NCI-H1092 (cell line): ENCODE results near the gene SIMC1.
"Not testable (repeated sequence)": the region's sequence is repeated elsewhere in the genome, so short reads cannot be mapped to it uniquely, and the experiment has no call there.

Experiments used
- DNase-seq: peaks from one replicate; lab custom pipeline; 2025; lab: John Stamatoyannopoulos, UW

SIMC1 gene

DNA sequence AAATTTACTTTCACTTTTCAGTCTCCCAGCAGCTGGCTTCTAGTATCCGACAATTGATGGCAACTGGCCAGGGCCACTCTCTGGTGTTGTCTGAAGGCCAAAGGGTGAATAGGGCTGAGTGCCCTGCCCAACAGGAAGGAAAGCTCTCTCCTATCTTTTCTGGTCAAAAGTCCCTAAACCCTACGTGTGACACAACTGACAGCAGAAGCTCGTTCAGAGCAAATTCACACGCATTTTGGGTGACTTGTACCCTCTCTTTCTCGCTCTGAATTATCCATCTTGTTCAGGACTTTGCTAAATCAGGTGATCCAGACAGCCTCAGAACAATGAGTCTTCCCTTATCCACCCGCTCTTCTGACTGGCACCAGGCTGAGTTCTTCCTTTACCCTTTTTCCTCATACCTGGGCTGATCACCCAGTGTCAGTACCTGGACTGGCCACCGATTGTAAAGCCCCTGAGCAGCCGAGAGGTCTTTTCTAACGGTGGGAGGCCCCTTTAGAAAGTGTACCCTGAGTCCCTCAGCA lies 21.8 kb upstream of the SIMC1 start:
- DNase-seq = not testable (repeated sequence)

DNA sequence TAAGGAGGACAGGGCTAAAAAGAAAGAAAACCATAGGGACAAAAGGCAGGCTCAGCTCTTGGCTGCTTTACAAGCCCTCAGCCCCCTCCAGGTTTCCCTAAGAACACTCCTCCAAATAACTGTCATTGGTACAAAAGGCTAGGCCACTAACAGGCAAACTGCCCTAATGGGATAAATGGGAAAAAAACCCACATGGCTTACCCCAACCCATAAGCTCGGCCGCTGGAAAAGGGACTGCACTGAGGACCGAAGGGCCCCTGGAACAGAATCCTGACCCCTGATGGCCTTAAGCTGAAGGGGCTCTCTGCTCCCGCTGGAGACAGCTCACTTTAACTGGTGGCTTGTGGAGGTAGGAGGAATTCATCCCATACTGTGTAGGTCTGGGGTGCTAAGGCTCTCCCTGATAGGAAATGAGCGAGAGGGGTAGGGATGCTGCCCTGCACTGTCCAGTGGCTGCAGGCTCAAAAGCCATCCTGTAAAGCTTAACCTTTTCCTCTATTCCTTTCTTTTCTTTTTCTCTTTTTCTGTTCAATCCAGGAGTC lies 21.0 kb upstream of the SIMC1 start:
- not testable (repeated sequence) for DNase-seq

DNA sequence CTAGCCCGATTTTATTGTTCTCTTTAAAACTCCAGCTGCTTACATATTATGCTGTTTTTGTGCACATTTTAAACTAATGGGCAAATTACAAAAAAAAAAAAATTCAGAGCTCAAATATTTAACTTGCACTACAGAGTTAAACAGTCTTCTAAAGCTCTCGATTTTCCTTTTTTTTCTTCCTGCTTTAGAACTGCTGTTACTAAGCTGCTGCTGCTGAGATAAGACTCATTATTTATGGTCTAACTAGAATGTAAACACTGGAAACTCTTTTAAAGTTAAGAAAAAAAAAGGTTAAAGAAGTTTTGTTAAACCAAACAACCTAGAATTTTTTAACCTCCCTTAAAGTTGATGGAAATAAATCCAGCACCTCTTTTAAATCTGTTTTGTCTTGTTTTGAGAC lies 20.5 kb upstream of the SIMC1 start:
- not testable (repeated sequence) for DNase-seq

DNA sequence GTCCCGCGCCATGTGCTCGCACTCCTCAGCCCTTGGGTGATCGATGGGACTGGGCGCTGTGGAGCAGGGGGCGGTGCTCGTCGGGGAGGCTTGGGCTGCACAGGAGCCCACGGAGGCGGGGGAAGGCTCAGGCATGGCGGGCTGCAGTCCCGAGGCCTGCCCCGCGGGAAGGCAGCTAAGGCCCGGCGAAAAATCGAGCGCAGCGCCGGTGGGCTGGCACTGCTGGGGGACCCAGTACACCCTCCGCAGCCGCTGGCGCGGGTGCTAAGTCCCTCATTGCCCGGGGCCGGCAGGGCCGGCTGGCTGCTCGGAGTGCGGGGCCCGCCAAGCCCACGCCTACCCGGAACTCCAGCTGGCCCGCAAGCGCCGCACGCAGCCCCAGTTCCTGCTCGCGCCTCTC lies 16.2 kb upstream of the SIMC1 start:
- not testable (repeated sequence) for DNase-seq

DNA sequence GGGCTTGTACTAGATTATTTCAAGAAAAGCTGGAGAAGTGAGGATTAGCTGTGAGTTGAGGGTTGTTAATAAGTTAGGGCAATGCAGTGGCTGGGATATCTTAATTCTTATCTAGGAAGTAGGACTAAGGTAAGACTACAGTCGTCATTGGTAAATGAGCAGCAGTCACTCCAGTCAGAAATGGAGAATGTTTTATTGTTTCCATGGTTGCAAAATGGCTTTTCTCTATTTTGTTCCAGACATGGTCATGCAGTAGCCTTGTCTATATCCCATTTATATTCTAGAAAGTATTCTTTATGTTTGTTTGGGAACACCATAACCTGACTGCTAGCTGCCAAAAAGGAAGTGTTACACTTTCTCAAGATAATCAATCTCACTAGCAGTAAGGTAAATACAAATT lies 9.9 kb upstream of the SIMC1 start:
- not testable (repeated sequence) for DNase-seq

DNA sequence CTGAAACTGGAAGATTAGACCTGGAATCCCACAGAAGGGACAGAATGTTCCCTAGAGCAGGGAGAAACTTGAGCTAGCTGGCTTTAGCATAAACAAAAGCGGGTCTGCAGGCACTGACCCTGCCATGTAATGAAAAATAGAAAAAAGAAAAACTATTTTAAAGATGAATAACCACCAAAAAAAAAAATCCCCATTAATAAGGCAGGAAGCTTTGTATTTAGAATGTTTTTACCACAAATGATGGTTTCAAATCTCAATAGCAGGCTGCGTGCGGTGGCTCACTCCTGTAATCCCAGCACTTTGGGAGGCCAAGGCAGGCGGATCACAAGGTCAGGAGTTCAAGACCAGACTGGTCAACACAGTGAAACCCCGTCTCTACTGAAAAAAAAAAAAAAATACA lies 5.0 kb upstream of the SIMC1 start:
- DNase-seq = not testable (repeated sequence)

DNA sequence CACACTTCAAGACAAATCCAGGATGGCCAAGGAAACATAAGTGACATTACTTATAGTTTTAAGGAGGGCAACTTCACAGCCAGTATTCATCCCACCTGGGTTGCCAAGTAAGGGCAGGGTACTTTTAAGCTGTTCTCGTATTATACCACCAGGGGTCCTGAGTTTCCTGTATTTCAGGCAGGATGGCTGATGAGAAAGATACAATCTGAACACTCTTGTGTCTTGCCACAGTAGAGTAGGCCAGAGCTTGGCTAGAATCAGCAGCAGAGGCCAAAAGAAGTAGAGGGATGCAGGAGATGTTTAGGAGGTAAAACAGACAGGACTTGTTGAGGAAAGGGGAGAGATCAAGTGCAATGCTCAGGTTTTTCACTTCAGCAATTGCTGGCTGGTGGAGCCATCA lies 3.1 kb upstream of the SIMC1 start:
- DNase-seq = peak; percentile 8

DNA sequence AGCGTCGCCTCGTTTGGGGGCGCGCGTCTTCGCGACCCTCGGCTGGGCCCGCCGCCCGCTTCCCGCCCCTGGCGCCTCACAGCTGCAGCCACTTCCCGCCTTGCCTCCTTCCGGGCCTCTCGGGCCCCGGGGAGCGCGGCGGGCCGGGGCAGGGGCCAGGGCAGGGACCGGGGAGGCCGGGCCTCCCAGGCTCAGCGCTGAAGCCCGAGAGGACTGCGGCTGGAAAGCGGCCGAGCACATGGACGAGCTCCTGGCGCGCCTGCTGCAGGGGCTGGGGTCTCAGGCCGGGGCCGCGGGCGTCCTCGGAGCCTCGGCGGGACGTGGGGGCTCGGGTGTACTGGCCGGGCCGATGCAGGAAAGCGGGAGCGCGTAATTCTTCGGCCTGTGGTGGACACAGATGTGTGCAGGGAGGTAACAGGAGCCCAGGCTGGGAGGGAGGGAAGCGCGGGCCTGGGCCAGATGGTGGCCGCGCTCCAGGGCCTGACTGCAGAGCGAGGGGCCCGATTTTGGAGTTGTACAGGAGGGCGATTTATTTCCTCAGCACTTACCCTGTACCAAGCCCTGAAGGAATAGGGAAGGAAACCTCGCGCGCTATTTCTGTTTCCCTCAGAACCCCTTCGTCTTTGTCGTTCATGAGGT lies 540 bp downstream of the SIMC1 start:
- DNase-seq = not testable (repeated sequence)

DNA sequence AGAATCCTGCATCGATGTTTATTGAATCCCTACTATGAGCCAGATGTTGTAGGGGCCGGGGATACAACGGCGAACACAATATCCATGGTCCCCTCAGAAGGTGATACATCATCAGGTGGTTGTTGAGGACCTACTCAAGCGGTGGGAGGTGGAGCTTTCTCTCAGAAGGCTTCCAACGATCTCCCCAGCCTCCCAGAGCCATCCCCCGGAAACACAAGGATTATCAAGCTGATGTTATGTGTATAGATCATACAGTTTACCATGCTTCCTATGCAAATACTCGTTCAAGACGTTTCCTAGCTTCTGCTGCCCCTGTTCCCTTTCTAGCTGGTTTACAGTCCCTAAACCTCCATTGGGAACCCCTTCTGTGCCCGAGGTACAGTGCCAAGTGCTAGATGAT lies 1.1 kb downstream of the SIMC1 start:
- DNase-seq = not testable (repeated sequence)

DNA sequence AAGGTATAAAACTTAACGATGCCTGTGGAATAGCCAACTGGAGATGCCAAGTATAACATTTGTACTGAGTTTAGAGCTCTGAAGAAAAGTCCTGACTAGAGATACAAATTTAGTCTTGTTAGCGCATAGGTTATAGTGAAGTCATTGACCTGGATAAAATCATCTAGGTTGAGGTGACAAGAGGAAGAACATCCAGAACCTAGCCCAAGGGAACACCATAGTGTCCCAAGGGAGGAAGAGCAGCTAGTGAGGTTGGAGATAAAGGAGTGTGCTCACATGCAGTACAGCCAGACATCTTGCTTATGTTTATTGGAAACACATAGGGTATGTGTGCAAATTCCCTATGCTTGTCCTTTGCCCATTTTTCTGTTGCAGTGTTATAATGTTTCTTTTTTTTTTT lies 6.1 kb downstream of the SIMC1 start:
- DNase-seq = not testable (repeated sequence)

DNA sequence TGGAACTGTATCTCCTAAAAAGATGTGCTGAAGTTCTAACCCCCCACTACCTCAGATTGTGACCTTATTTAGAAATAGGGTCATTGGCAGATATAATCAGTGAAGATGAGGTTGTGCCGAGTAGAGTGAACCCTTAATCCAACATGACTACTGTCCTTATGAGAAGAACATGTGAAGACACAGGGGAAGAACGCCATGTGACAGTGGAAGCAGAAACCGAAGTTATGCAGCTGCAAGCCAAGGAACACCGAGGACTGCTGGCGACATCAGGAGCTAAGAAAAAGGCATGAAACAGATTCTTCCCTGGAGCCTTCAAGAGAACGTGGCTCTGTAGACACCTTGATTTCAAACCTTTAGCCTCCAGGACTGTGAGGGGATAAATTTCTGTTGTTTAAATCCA lies 6.8 kb downstream of the SIMC1 start:
- DNase-seq = not testable (repeated sequence)

DNA sequence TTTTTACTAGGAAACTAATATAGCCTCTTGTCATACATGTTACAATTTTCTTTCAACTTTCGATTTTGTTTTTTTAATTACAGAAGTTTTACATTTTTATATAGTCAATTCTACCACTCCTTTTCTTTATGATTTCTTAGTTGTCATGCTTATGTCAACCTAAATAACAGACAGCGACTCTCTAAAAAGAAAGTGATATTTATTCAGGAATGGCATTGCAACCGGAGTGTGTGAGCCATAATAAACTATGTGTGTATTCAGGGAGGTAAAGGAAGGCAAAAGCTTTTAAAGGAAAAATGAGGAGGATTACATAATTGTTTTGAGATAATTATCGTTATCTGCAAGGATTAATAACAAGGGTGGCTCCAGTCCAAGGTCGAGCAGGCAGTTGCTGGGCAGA lies 7.3 kb downstream of the SIMC1 start:
- not testable (repeated sequence) for DNase-seq

DNA sequence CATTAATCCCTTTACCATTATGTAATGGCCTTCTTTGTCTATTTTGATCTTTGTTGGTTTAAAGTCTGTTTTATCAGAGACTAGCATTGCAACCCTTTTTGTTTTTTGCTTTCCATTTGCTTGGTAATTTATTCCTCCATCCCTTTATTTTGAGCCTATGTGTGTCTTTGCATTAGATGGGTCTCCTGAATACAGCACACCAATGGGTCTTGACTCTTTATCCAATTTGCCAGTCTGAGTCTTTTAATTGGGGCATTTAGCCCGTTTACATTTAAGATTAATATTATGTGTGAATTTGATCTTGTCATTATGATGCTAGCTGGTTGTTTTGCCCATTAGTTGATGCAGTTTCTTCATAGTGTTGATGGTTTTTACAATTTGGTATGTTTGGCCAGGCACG lies 12.5 kb downstream of the SIMC1 start:
- DNase-seq = not testable (repeated sequence)

DNA sequence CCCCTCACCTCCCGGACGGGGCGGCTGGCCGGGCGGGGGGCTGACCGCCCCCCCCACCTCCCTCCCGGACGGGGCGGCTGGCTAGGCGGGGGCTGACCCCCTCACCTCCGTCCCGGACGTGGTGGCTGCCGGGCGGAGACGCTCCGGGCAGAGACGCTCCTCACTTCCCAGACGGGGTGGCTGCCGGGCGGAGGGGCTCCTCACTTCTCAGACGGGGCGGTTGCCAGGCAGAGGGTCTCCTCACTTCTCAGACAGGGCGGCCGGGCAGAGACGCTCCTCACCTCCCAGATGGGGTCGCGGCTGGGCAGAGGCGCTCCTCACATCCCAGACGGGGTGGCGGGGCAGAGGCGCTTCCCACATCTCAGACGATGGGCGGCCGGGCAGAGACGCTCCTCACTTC lies 13.9 kb downstream of the SIMC1 start:
- not testable (repeated sequence) for DNase-seq

DNA sequence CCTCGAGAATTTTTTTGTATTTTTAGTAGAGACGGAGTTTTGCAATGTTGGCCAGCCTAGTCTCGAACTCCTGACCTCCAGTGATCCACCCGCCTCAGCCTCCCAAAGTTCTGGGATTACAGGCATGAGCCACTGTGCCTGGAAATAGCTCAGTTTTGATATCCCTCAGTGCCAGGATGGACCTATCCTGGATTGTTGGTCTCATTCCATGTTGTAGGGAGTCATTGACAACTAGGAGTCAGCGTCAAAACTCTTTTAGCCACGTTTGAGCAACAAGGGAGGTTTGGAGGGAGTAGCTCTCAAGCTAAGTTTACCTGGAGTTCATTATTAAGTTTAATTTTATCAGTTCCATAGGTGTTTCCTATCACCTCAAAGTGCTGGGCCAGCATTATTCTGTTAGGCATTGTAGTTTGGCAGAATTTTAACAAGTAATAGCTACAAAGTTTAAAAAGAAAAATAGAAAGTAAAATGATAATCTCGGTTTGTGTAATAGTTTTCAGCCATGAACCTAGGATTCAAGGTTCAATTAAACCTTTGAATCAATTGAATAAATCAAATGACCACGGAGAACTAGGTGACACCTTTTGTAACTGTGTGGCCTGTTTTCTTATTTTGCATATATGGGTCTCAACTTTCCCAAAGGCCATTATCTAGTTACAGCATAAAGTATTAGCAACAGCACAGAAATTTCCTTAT lies 15.3 kb downstream of the SIMC1 start:
- DNase-seq = not testable (repeated sequence)

DNA sequence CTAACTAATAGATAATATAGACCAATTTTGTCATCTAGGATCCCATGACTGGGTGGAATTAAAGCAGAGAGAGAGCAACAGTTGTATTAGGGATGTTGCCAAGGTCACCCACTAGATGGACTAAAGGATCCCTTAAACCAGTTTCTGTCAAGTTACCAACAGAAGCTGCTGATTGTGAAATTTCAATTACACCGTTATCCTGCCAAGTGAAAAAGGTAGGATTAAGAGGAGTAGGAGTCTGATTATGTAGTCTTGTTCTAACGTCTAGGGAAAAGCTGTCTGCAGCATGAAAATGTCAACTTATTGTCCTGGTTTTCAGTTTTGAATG lies 15.8 kb downstream of the SIMC1 start:
- DNase-seq = not testable (repeated sequence)

DNA sequence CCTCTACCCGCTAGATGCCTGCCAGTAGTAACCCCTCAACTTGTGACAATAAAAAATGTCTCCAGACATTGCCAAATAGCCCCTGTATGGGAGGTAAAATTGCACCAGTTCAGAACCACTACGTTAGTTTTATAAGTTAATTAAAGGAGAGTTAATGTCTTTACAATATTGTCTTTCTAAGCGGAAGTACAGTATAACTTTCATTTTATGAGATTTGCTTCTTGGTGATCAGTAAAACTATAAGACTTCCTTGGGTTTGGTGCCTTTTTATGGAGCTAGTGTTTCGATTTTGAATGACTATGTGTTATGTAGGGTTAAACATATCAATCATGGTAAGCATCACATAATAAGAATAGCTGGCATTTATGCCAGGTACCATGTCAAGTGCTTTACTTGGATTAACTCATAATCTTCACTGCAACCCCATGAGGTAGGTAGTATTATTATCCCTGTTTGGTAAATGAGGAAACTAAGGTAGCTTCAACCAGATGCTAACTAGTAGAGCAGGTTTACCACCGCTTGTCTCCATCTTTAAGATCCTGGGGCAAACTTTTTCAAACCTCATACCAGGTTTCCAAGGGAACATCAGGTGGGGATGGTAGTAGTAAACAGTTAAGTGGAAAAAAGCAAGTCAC lies 19.8 kb downstream of the SIMC1 start:
- not testable (repeated sequence) for DNase-seq

DNA sequence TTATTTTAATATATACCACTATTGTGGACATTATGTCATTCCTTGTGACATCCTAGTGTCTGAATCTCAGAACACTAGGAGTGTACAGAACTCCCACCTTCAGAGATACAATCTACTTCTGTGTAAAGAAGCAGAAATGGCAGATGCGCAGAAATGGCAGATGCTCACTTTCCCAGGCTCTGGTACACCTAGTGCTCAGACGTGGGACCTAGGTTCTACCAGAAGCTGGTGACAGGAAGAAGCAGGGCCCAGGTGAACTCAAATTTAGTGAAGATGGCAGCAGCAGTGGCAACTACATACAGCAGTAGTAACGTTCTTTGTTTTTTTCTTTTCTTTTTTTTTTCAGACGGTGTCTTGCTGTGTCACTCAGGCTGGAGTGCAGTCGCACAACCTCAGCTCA lies 22.5 kb downstream of the SIMC1 start:
- not testable (repeated sequence) for DNase-seq

DNA sequence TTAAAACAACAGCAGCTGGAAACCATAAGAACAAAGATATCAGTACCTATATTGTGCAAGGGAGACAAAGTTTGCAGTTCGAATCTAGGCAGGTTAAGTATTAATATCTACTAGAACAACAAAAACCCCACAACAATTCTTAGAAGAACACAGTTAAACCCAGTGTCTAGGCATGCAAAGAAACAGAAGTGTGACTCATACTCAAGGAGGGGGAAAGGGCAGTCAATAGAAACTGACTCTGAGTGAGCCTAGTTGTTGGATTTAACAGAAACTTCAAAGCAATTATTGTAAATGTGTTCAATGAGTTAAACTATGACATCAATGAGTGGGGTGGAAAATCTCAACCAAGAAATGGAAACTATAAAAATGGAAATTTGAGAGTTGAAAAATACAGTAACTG lies 28.2 kb downstream of the SIMC1 start:
- not testable (repeated sequence) for DNase-seq

DNA sequence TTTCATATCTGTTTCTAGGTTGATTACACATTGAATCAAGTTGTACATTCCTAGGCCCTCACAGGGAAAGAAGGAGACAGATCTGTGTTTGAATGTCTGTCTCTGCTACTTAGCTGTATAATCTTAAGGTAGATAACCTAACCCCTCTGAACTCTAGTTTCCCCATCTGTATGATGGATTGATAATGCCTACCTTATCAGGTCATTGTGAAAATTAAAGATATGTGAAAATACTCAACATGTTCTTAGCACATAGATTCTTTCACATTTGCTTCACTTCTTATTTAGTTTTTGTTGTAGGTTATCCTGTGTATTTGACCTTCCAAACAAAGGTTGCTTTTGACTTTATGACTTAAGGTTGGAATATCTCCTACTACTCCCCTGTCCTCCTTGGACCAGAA lies 50.8 kb downstream of the SIMC1 start:
- DNase-seq = not testable (repeated sequence)

DNA sequence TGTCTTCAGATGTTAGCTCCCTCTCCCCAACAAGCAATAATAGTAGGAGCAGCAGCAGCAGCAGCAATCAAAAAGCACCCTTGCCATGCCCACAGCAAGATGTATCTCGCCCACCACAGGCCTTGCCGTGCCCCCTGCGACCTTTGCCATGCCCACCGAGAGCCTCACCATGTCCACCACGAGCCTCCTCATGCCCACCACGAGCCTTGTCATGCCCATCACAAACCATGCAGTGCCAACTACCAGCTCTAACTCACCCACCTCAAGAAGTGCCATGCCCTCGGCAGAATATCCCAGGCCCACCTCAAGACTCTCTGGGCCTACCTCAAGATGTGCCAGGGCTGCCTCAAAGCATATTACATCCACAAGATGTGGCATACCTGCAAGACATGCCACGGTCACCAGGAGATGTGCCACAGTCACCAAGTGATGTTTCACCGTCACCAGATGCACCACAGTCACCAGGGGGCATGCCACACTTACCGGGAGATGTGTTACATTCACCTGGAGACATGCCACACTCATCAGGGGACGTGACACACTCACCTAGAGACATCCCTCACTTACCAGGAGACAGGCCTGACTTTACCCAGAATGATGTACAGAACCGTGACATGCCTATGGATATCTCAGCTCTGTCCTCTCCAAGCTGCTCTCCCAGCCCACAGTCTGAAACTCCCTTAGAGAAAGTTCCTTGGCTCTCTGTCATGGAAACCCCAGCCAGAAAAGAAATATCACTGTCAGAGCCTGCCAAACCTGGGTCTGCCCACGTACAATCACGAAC lies 52.0 kb downstream of the SIMC1 start:
- DNase-seq = not testable (repeated sequence)

DNA sequence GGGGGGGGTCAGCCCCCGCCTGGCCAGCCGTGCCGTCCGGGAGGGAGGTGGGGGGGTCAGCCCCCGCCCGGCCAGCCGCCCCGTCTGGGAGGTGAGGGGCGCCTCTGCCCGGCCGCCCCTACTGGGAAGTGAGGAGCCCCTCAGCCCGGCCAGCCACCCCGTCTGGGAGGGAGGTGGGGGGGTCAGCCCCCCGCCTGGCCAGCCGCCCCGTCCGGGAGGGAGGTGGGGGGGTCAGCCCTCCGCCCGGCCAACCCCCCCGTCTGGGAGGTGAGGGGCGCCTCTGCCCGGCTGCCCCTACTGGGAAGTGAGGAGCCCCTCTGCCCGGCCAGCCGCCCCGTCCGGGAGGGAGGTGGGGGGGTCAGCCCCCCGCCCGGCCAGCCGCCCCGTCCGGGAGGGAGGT lies 67.1 kb downstream of the SIMC1 start:
- DNase-seq = not testable (repeated sequence)
